Astrocyte (in vitro differentiated cells and primary cell): Measurements from ENCODE around the gene INAFM2. TPM values are rescaled to one million over a fixed set of nuclear protein-coding genes. Genes with fewer than 3 reads are reported as not detected.

Experiments used
- DNase-seq: peaks from one replicate; pipeline ENCODE4 v3.0.0-alpha.2; 2010; ENCODE audit warnings: low read depth
- FAIRE-seq: peaks from 2 replicates; lab custom pipeline; 2011; peaks lifted over from hg19 to GRCh38; lab: Jason Lieb, UNC
- H2AFZ ChIP-seq: 2 replicates; pipeline ENCODE4 v1.6.0; 2012; ENCODE audit warnings: low read depth, low read length, inconsistent platforms
- H3K27ac ChIP-seq: 2 replicates; pipeline ENCODE4 v1.5.1; 2011; ENCODE audit warnings: low read depth, low read length, inconsistent platforms
- H3K27me3 ChIP-seq: 2 replicates; pipeline ENCODE4 v1.6.0; 2011; ENCODE audit warnings: low read length, inconsistent platforms; ENCODE audit not compliant: insufficient read depth
- H3K36me3 ChIP-seq: 2 replicates; pipeline ENCODE4 v1.5.1; 2011; ENCODE audit warnings: low read length, inconsistent platforms; ENCODE audit not compliant: insufficient read depth
- H3K4me1 ChIP-seq: 2 replicates; pipeline ENCODE4 v1.5.1; 2011; ENCODE audit warnings: low read length, inconsistent platforms; ENCODE audit not compliant: insufficient read depth
- H3K4me2 ChIP-seq: 2 replicates; pipeline ENCODE4 v1.6.0; 2012; ENCODE audit warnings: low read length, inconsistent platforms
- H3K4me3 ChIP-seq: 2 replicates; pipeline ENCODE4 v1.5.1; 2011; ENCODE audit warnings: low read depth, mild to moderate bottlenecking, low read length, inconsistent platforms; ENCODE audit not compliant: insufficient read depth
- H3K79me2 ChIP-seq: 2 replicates; pipeline ENCODE4 v1.6.0; 2012; ENCODE audit warnings: mild to moderate bottlenecking, low read length, inconsistent platforms; ENCODE audit not compliant: insufficient read depth
- H3K9ac ChIP-seq: 2 replicates; pipeline ENCODE4 v1.6.0; 2012; ENCODE audit warnings: mild to moderate bottlenecking, low read length, inconsistent platforms
- H3K9me3 ChIP-seq: 2 replicates; pipeline ENCODE4 v1.5.1; 2012; ENCODE audit warnings: low read depth, mild to moderate bottlenecking, low read length, inconsistent platforms; ENCODE audit not compliant: insufficient read depth
- H4K20me1 ChIP-seq: 2 replicates; pipeline ENCODE4 v1.6.0; 2012; ENCODE audit warnings: low read length, inconsistent platforms; ENCODE audit not compliant: insufficient read depth
- H3K27ac Mint-ChIP-seq: one replicate; pipeline ENCODE4 v1.8.0; 2021; ENCODE audit warnings: mild to moderate bottlenecking, mixed read lengths; ENCODE audit not compliant: unreplicated experiment
- H3K27me3 Mint-ChIP-seq: one replicate; pipeline ENCODE4 v1.8.0; 2021; ENCODE audit warnings: low read depth, mixed read lengths; ENCODE audit not compliant: unreplicated experiment
- H3K36me3 Mint-ChIP-seq: one replicate; pipeline ENCODE4 v1.8.0; 2021; ENCODE audit warnings: low read depth, mixed read lengths; ENCODE audit not compliant: unreplicated experiment
- H3K4me1 Mint-ChIP-seq: one replicate; pipeline ENCODE4 v1.8.0; 2021; ENCODE audit warnings: low read depth, mixed read lengths; ENCODE audit not compliant: unreplicated experiment
- H3K4me3 Mint-ChIP-seq: one replicate; pipeline ENCODE4 v1.8.0; 2021; ENCODE audit warnings: mild to moderate bottlenecking, moderate library complexity, mixed read lengths; ENCODE audit not compliant: unreplicated experiment
- H3K9me3 Mint-ChIP-seq: one replicate; pipeline ENCODE4 v1.8.0; 2021; ENCODE audit warnings: mild to moderate bottlenecking, mixed read lengths; ENCODE audit not compliant: unreplicated experiment
- CTCF ChIP-seq: IDR thresholded peaks from 2 replicates; pipeline ENCODE4 v1.5.1; 2011; ENCODE audit warnings: low read depth, mild to moderate bottlenecking, inconsistent platforms, low read length, moderate library complexity; ENCODE audit not compliant: insufficient read depth
- EZH2 ChIP-seq: IDR thresholded peaks from 2 replicates; pipeline ENCODE4 v1.6.1; 2012; ENCODE audit warnings: mild to moderate bottlenecking, low read length, inconsistent platforms; ENCODE audit not compliant: insufficient read depth
- total RNA-seq: library from RNA; stranded (reverse); gene quantifications from 2 replicates; pipeline ENCODE4 v1.2.1, GENCODE V29; 2021

The INAFM2 gene
- total RNA-seq, 1 donor from 2014 or later = 41.2 TPM

DNA sequence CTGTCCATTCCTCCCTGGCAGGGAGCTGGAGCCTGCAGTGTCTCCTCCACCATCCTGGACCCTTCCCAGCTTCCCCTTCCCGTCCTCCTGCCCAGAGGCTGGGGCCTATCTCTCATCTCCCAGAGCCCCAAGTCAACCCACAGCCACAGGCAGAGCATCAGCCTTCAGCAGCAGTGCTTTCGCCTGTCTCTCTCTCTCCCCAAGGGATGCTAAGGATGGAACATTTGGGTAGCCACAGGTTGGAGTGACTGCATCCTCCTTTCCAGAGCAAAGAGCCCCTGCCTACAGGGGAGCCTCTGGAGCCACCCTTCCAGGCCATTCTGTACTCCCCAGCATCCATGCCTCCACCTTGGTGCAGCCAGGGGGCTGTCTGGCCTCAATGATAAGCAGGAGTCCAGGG is 19.9 kb upstream of the INAFM2 start:
- Histone ChIP-seq H4K20me1 (no peaks in the 10 kb centered on the region), H3K9ac (no peak overlapping the region), H3K27ac (no peak overlapping the region), H2AFZ (no peak overlapping the region), H3K27me3 (peaks cover 10% of the 10 kb centered on the region), H3K79me2 (no peaks in the 10 kb centered on the region), H3K4me1 (no peaks in the 10 kb centered on the region), H3K4me3 (no peak overlapping the region), H3K4me2 (no peak overlapping the region), H3K9me3 (peaks cover 4% of the 10 kb centered on the region), H3K36me3 (no peaks in the 10 kb centered on the region)
- TF ChIP-seq CTCF (no peak), EZH2 (no peak)
- H3K27me3 Mint-ChIP-seq = peaks cover 40% of the 10 kb centered on the region
- H3K27ac Mint-ChIP-seq = no peak overlapping the region
- peaks cover 4% of the 10 kb centered on the region for H3K36me3 Mint-ChIP-seq
- no peaks in the 10 kb centered on the region for H3K4me1 Mint-ChIP-seq
- FAIRE-seq (no peak), DNase-seq (no peak)
- peaks cover 9% of the 10 kb centered on the region for H3K9me3 Mint-ChIP-seq
- H3K4me3 Mint-ChIP-seq = no peak overlapping the region

- FAIRE-seq (no peak), DNase-seq (no peak)
- Mint-ChIP-seq H3K36me3 (peaks cover 2% of the 10 kb centered on the region), H3K27ac (no peak overlapping the region), H3K4me1 (peaks cover 4% of the 10 kb centered on the region), H3K4me3 (no peak overlapping the region), H3K27me3 (peaks cover 43% of the 10 kb centered on the region), H3K9me3 (peaks cover 2% of the 10 kb centered on the region)
- H3K4me2 ChIP-seq = no peak overlapping the region
- H4K20me1 ChIP-seq = no peaks in the 10 kb centered on the region
- no peak overlapping the region for H3K27ac ChIP-seq
- no peak overlapping the region for H2AFZ ChIP-seq
- peaks cover 10% of the 10 kb centered on the region for H3K27me3 ChIP-seq
- H3K4me1 ChIP-seq = no peaks in the 10 kb centered on the region
- H3K36me3 ChIP-seq = no peaks in the 10 kb centered on the region
- H3K4me3 ChIP-seq = no peak overlapping the region
- peaks cover 4% of the 10 kb centered on the region for H3K9me3 ChIP-seq
- TF ChIP-seq CTCF = no peak
- TF ChIP-seq EZH2 = no peak
- no peak overlapping the region for H3K9ac ChIP-seq
- H3K79me2 ChIP-seq = no peaks in the 10 kb centered on the region
These were observed 18.2 kb upstream of the INAFM2 start for GRCh38 chr15:40305281-40305680.

GRCh38 chr15:40306371-40306770 is 17.1 kb upstream of the INAFM2 start:
- Histone ChIP-seq H4K20me1 (no peaks in the 10 kb centered on the region), H2AFZ (no peak overlapping the region), H3K4me1 (no peaks in the 10 kb centered on the region), H3K4me3 (no peak overlapping the region), H3K27ac (no peak overlapping the region), H3K4me2 (no peak overlapping the region), H3K36me3 (no peaks in the 10 kb centered on the region), H3K27me3 (peaks cover 10% of the 10 kb centered on the region), H3K79me2 (no peaks in the 10 kb centered on the region), H3K9me3 (no peaks in the 10 kb centered on the region), H3K9ac (no peak overlapping the region)
- no peak for TF ChIP-seq CTCF
- no peak for TF ChIP-seq EZH2
- no peak overlapping the region for H3K27ac Mint-ChIP-seq
- FAIRE-seq (no peak), DNase-seq (no peak)
- peaks cover 4% of the 10 kb centered on the region for H3K4me1 Mint-ChIP-seq
- H3K4me3 Mint-ChIP-seq = no peak overlapping the region
- peaks cover 50% of the 10 kb centered on the region for H3K27me3 Mint-ChIP-seq
- H3K9me3 Mint-ChIP-seq = peaks cover 2% of the 10 kb centered on the region
- peaks cover 2% of the 10 kb centered on the region for H3K36me3 Mint-ChIP-seq
